Endothelial cell of umbilical vein (primary cell): ENCODE results near the gene BMP2K. TPM values are rescaled to one million over a fixed set of nuclear protein-coding genes. Genes with fewer than 3 reads are reported as not detected.

ENCODE experiments used
- BruUV-seq: library from RNA; stranded (reverse); fragments of 400-500 nt; replicated peaks from 2 replicates; lab custom pipeline; 2021; lab: Mats Ljungman, UMichigan
- CTCF ChIA-PET: fragments of 300-600, 350-600 bp; sonication (Branson Sonifier 250); formaldehyde crosslinking; loops from one replicate; lab custom pipeline; 2021; ENCODE audit warnings: antibody characterized with exemption, inconsistent platforms; lab: Charles Lee
- POLR2A ChIA-PET: fragments of 300-600, 350-600 bp; sonication (Branson Sonifier 250); formaldehyde crosslinking; loops from one replicate; lab custom pipeline; 2021; ENCODE audit warnings: antibody characterized with exemption, inconsistent platforms; lab: Charles Lee
- DNase-seq: peaks from one replicate; pipeline ENCODE4 v3.0.0-alpha.2; 2011; ENCODE audit warnings: low read depth, low spot score
- FAIRE-seq: peaks from 2 replicates; lab custom pipeline; 2011; peaks lifted over from hg19 to GRCh38; lab: Jason Lieb, UNC
- H2AFZ ChIP-seq: 2 replicates; pipeline ENCODE4 v1.6.0; 2012; ENCODE audit warnings: low read depth, low read length, control low read depth, inconsistent platforms
- H3K27ac ChIP-seq: 2 replicates; pipeline ENCODE4 v1.5.1; 2011; ENCODE audit warnings: low read depth, mild to moderate bottlenecking, control low read depth, low read length, moderate library complexity; ENCODE audit not compliant: insufficient read depth
- H3K27me3 ChIP-seq, 2 experiments: 2 replicates each; pipeline versions ENCODE4 v1.6.0 to v1.6.1; 2011; ENCODE audit warnings: low read length in 2 of 2, mixed read lengths in 1 of 2; ENCODE audit not compliant: control insufficient read depth in 2 of 2, insufficient read depth in 2 of 2
- H3K36me3 ChIP-seq, 2 experiments: 2 replicates in 1 of 2; 3 replicates in 1 of 2; pipeline ENCODE4 v1.5.1; 2011; ENCODE audit warnings: low read length in 2 of 2, mild to moderate bottlenecking in 1 of 2, moderate library complexity in 1 of 2; ENCODE audit not compliant: control insufficient read depth in 2 of 2, insufficient read depth in 2 of 2; ENCODE audit errors: extremely low read depth in 1 of 2
- H3K4me1 ChIP-seq: 3 replicates; pipeline ENCODE4 v1.5.1; 2011; ENCODE audit warnings: mild to moderate bottlenecking, low read length; ENCODE audit not compliant: control insufficient read depth, insufficient read depth; ENCODE audit errors: extremely low read depth
- H3K4me2 ChIP-seq: 2 replicates; pipeline ENCODE4 v1.6.1; 2011; ENCODE audit warnings: low read length, control low read depth, mixed read lengths; ENCODE audit not compliant: insufficient read depth
- H3K4me3 ChIP-seq, 3 experiments: fragments of 200-600 bp in 1 of 3; sonication (generic), shearing (Covaris generic) in 1 of 3; replicated peaks in 1 of 3; 2 replicates each; pipeline ENCODE4 v1.5.1; 2011 to 2016; ENCODE audit warnings: control low read depth in 3 of 3, low read length in 3 of 3, mild to moderate bottlenecking in 2 of 3, inconsistent platforms in 1 of 3, low read depth in 1 of 3, moderate library complexity in 1 of 3; ENCODE audit not compliant: insufficient read depth in 1 of 3
- H3K79me2 ChIP-seq: 2 replicates; pipeline ENCODE4 v1.6.0; 2012; ENCODE audit warnings: low read length, inconsistent platforms; ENCODE audit not compliant: control insufficient read depth, insufficient read depth
- H3K9ac ChIP-seq: replicated peaks from 2 replicates; pipeline ENCODE3; 2011; ENCODE audit warnings: low read length, control low read depth; ENCODE audit not compliant: insufficient read depth; ENCODE audit errors: extremely low read depth
- H3K9me1 ChIP-seq: replicated peaks from 3 replicates; pipeline ENCODE4 v1.6.0; 2011; ENCODE audit warnings: mild to moderate bottlenecking, low read length; ENCODE audit not compliant: control insufficient read depth, insufficient read depth; ENCODE audit errors: extremely low read depth
- H3K9me3 ChIP-seq: replicated peaks from 2 replicates; pipeline ENCODE4 v1.5.1; 2012; ENCODE audit warnings: low read length, inconsistent platforms; ENCODE audit not compliant: control insufficient read depth, insufficient read depth
- H4K20me1 ChIP-seq: replicated peaks from 2 replicates; pipeline ENCODE3; 2011; ENCODE audit warnings: mild to moderate bottlenecking, low read length; ENCODE audit not compliant: control insufficient read depth, insufficient read depth; ENCODE audit errors: extremely low read depth
- CTCF ChIP-seq, 2 donors: IDR thresholded peaks; 1 replicate in 1 of 2; 2 replicates in 1 of 2; pipeline ENCODE4 v1.5.1; 2011; ENCODE audit warnings: low read length in 2 of 2, mild to moderate bottlenecking in 2 of 2, moderate library complexity in 2 of 2, control low read depth in 1 of 2, inconsistent platforms in 1 of 2, low read depth in 1 of 2; ENCODE audit not compliant: insufficient read depth in 1 of 2; ENCODE audit errors: extremely low read depth in 1 of 2
- EZH2 ChIP-seq: IDR thresholded peaks from 2 replicates; pipeline ENCODE4 v1.6.1; 2012; ENCODE audit warnings: borderline replicate concordance, low read depth, mild to moderate bottlenecking, moderate library complexity, low read length, inconsistent platforms; ENCODE audit not compliant: severe bottlenecking
- FOS ChIP-seq: IDR thresholded peaks from 2 replicates; pipeline ENCODE4 v1.6.1; 2011; ENCODE audit warnings: mild to moderate bottlenecking, low read length, moderate library complexity, borderline replicate concordance; ENCODE audit not compliant: insufficient read depth
- GATA2 ChIP-seq: IDR thresholded peaks from 2 replicates; pipeline ENCODE4 v1.7.0; 2011; ENCODE audit warnings: low read depth, mild to moderate bottlenecking, moderate library complexity, mixed read lengths, low read length; ENCODE audit not compliant: insufficient read length, insufficient read depth
- JUN ChIP-seq: IDR thresholded peaks from 2 replicates; pipeline ENCODE4 v1.6.1; 2011; ENCODE audit warnings: borderline replicate concordance, low read depth; ENCODE audit not compliant: insufficient read length, insufficient read depth
- MAX ChIP-seq: IDR thresholded peaks from 2 replicates; pipeline ENCODE4 v1.6.1; 2011; ENCODE audit not compliant: insufficient read depth, insufficient read length
- MYC ChIP-seq: IDR thresholded peaks from one replicate; pipeline ENCODE4 v1.6.1; 2011; ENCODE audit warnings: mild to moderate bottlenecking, low read depth, low read length
- POLR2A ChIP-seq: IDR thresholded peaks from 2 replicates; pipeline ENCODE4 v1.6.1; 2012; ENCODE audit warnings: low read depth, mild to moderate bottlenecking, control low read depth, low read length
- POLR2AphosphoS5 ChIP-seq: IDR thresholded peaks from 2 replicates; pipeline ENCODE4 v1.6.1; 2012; ENCODE audit warnings: low read depth, mild to moderate bottlenecking, control low read depth, low read length, moderate library complexity; ENCODE audit not compliant: insufficient read depth
- dilution Hi-C: fragments of 300-500 bp; cut with MboI; formaldehyde crosslinking; loops from one replicate; pipeline ENCODE4 v1.15.0; 2019; ENCODE audit warnings: low sequenced_read_pairs; ENCODE audit not compliant: extremely low pct_ligation_motif_present
- intact Hi-C: fragments of 100-400 bp; cut with micrococcal nuclease; formaldehyde crosslinking; loops from one replicate; pipeline ENCODE4 v1.10.0; 2022
- polyA plus RNA-seq, 4 experiments: library from polyadenylated mRNA; depleted of rRNA in 3 of 4; stranded (reverse) in 3 of 4; unstranded in 1 of 4; fragments of >200 nt; gene quantifications; 2 replicates each; pipeline versions ENCODE4 v1.2.1 to v1.2.3, GENCODE V29; 2011 to 2012; ENCODE audit warnings: missing spikeins in 1 of 4
- total RNA-seq: library from RNA; stranded (reverse); gene quantifications from 2 replicates; pipeline ENCODE4 v1.2.3, GENCODE V29; 2021

BMP2K gene
- total and polyA plus RNA-seq, 2 donors (not counting 3 experiments of a cell fraction or from before 2014, with no cell fraction given): 16.1 to 37.9 TPM

- Histone ChIP-seq H4K20me1 (no peaks in the 10 kb centered on the region), H3K9me3 (no peaks in the 10 kb centered on the region), H3K4me3 (no peak overlapping the region), H3K27me3 (no peaks in the 10 kb centered on the region), H3K9me1 (no peaks in the 10 kb centered on the region), H3K27ac (no peak overlapping the region), H2AFZ (no peak overlapping the region), H3K79me2 (no peaks in the 10 kb centered on the region), H3K4me1 (no peaks in the 10 kb centered on the region), H3K9ac (no peak overlapping the region), H3K4me2 (no peak overlapping the region), H3K36me3 (peaks cover 0 to 3% of the 10 kb centered on the region in 2 experiments)
- no peak for FAIRE-seq
- no TSS peak for BruUV-seq
- intact Hi-C loops: no loop called here
- ChIA-PET CTCF (interaction anchor here (1.3 kb wide), 1 partner anchor 10 kb away, joined by 7 read pairs; no protein-coding TSS in a partner anchor), POLR2A (no interaction called here)
- dilution Hi-C loops: no loop called here
- no peak for DNase-seq
- TF ChIP-seq MYC (no peak), EZH2 (no peak), POLR2A (no peak), JUN (no peak), CTCF (IDR thresholded peaks at IDR 0.05; ENCODE audit: extremely low read depth in 1 of 2, insufficient read depth in 1 of 2, low read depth in 1 of 2, low read length in 2 of 2) (no peak), POLR2AphosphoS5 (no peak), FOS (no peak), MAX (no peak), GATA2 (no peak)
Measured at GRCh38 chr4:78922207-78922606, 146.1 kb downstream of the BMP2K start.
